ENCODE measurements around the gene WFDC9.
"Not testable (repeated sequence)": the region's sequence is repeated elsewhere in the genome, so short reads cannot be mapped to it uniquely, and the experiment has no call there.

WFDC9 gene

DNA sequence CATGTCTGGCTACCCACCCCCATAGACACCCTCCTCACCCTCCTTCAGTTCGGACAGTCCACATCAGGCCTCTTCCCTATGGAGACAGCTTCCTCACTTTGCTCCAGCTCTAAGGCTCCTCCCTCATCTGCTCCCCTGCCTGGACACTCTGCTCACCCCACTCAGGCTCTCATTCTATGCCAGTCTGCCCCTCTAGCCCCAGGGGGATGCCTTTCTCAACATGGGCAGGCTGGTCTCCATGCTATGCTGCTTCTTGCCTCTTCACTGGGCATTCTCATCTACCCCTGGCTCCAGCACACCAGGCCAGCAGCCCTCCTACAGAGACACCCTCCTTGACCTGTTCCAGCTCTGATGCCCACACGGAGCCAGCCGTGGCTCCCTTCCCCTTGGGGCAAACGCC, 51.9 kb downstream of the WFDC9 start, which contains the start of gene WFDC8:
WFDC8 (minus strand) TSS at position 101 of the 400 bp plus-strand sequence; CDS start at position 64, 37 bp downstream.
- Histone ChIP-seq H3K4me1 (ENCODE audit: control insufficient read depth in 5 of 5, insufficient read depth in 5 of 5, low read length in 5 of 5) (no peaks in the 10 kb centered on the region), H3K4me3 (ENCODE audit: low read depth in 1 of 5, low read length in 5 of 5) (no peak within 1 kb of the TSS), H3K36me3 (ENCODE audit: control insufficient read depth in 5 of 5, insufficient read depth in 5 of 5, low read length in 5 of 5) (no peaks in the 10 kb centered on the region), H3K9ac (ENCODE audit: low read length in 5 of 5) (no peak within 1 kb of the TSS), H3K27me3 (ENCODE audit: control insufficient read depth in 5 of 5, insufficient read depth in 4 of 5, low read length in 5 of 5) (peaks cover 0 to 12% (median 3%) of the 10 kb centered on the region in 5 donors), H3K27ac (ENCODE audit: low read depth, low read length) (no peak within 1 kb of the TSS), H3K9me3 (ENCODE audit: control insufficient read depth in 5 of 5, low read length in 5 of 5) (no peaks in the 10 kb centered on the region)

DNA sequence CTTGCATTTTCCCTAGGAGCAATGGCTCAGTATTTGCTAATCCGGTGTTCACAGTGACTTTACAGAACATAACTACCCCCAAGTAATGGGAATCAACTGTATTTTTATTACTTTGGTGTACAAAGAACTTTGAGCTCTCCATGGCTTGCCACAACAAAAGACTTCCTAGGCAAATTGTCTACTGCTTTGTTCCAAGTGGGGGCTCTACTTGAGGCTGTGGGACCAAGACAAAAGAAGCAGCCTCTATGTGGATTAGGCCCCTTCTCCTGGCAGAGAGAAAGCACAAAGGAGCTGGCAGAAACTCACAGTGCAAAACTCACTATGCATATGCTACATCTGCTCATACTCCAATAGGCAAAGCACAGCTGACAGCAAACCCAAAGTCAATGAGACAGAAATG, 52.9 kb downstream of the WFDC9 start:
- Histone ChIP-seq H3K9ac (ENCODE audit: low read length in 5 of 5) (no peak overlapping the region), H3K36me3 (ENCODE audit: control insufficient read depth in 5 of 5, insufficient read depth in 5 of 5, low read length in 5 of 5) (no peaks in the 10 kb centered on the region), H3K27me3 (ENCODE audit: control insufficient read depth in 5 of 5, insufficient read depth in 4 of 5, low read length in 5 of 5) (peaks cover 0 to 8% (median 0%) of the 10 kb centered on the region in 5 donors), H3K27ac (ENCODE audit: low read depth, low read length) (no peak overlapping the region), H3K4me1 (ENCODE audit: control insufficient read depth in 5 of 5, insufficient read depth in 5 of 5, low read length in 5 of 5) (no peaks in the 10 kb centered on the region), H3K4me3 (ENCODE audit: low read depth in 1 of 5, low read length in 5 of 5) (no peak overlapping the region), H3K9me3 (ENCODE audit: control insufficient read depth in 5 of 5, low read length in 5 of 5) (no peaks in the 10 kb centered on the region)

DNA sequence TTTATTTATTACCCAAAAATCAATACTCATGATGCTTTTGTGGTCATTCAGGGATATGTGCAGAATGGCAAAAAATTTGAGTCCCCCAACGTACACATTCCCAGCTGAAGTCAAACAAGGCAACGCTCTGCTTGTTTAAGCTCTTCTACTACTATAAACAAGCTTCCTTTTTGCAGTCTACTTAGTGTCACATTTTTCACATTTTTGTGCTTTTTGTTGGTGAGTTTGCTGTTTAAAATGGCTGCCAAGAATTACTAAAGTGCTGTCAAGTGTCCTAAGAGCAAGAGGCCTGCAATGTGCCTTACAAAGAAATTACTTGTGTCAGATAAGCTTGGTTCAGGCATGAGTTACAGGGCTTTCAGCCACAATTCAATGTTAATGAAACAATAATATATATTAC, 54.1 kb downstream of the WFDC9 start:
- Histone ChIP-seq H3K4me3 (ENCODE audit: low read depth in 1 of 5, low read length in 5 of 5) (no peak overlapping the region), H3K27ac (ENCODE audit: low read depth, low read length) (no peak overlapping the region), H3K36me3 (ENCODE audit: control insufficient read depth in 5 of 5, insufficient read depth in 5 of 5, low read length in 5 of 5) (no peaks in the 10 kb centered on the region), H3K9me3 (ENCODE audit: control insufficient read depth in 5 of 5, low read length in 5 of 5) (no peaks in the 10 kb centered on the region), H3K27me3 (ENCODE audit: control insufficient read depth in 5 of 5, insufficient read depth in 4 of 5, low read length in 5 of 5) (peaks cover 0 to 5% (median 0%) of the 10 kb centered on the region in 5 donors), H3K9ac (ENCODE audit: low read length in 5 of 5) (no peak overlapping the region), H3K4me1 (ENCODE audit: control insufficient read depth in 5 of 5, insufficient read depth in 5 of 5, low read length in 5 of 5) (no peaks in the 10 kb centered on the region)

DNA sequence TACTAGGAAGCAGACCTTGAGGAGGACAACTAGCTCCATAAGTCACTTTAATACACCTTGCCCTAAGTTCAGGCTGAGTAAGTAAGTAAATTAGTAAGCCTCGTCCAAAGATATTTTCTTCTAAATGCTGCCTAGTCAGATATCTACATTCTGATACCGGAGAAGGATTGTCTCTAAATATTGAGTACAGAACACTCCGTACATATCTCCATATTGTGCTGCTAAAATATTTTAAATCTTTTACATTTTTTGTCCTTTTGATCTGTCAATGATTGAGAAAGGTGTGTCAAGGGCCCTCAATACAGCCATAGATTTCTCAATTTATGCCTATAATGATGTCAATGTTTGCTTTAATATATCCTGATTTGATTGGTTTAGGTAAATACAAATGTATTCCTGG, 55.2 kb downstream of the WFDC9 start:
- Histone ChIP-seq H3K36me3 (ENCODE audit: control insufficient read depth in 5 of 5, insufficient read depth in 5 of 5, low read length in 5 of 5) (no peaks in the 10 kb centered on the region), H3K4me1 (ENCODE audit: control insufficient read depth in 5 of 5, insufficient read depth in 5 of 5, low read length in 5 of 5) (no peaks in the 10 kb centered on the region), H3K27ac (ENCODE audit: low read depth, low read length) (no peak overlapping the region), H3K27me3 (ENCODE audit: control insufficient read depth in 5 of 5, insufficient read depth in 4 of 5, low read length in 5 of 5) (peaks cover 0 to 5% (median 0%) of the 10 kb centered on the region in 5 donors), H3K4me3 (ENCODE audit: low read depth in 1 of 5, low read length in 5 of 5) (no peak overlapping the region), H3K9me3 (ENCODE audit: control insufficient read depth in 5 of 5, low read length in 5 of 5) (no peaks in the 10 kb centered on the region), H3K9ac (ENCODE audit: low read length in 5 of 5) (no peak overlapping the region)

DNA sequence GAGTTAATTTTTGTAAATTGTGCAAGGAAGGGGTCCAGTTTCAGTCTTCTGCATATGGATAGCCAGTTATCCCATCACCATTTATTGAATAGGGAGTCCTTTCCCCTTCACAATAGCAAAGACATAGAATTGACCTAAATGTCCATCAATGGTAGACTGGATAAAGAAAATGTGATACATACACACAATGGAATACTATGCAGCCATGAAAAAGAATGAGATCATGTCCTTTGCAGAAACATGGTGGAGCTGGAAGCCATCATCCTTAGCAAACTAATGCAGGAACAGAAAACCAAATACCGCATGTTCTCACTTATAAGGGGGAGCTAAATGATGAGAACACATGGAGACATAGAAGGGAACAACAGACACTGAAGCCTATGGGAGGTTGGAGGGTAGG, 61.4 kb downstream of the WFDC9 start:
- not testable (repeated sequence) for H3K9me3 ChIP-seq (ENCODE audit: control insufficient read depth in 5 of 5, low read length in 5 of 5); H3K27me3 ChIP-seq (ENCODE audit: control insufficient read depth in 5 of 5, insufficient read depth in 4 of 5, low read length in 5 of 5); H3K27ac ChIP-seq (ENCODE audit: low read depth, low read length); H3K4me3 ChIP-seq (ENCODE audit: low read depth in 1 of 5, low read length in 5 of 5); H3K4me1 ChIP-seq (ENCODE audit: control insufficient read depth in 5 of 5, insufficient read depth in 5 of 5, low read length in 5 of 5); H3K36me3 ChIP-seq (ENCODE audit: control insufficient read depth in 5 of 5, insufficient read depth in 5 of 5, low read length in 5 of 5); H3K9ac ChIP-seq (ENCODE audit: low read length in 5 of 5)

DNA sequence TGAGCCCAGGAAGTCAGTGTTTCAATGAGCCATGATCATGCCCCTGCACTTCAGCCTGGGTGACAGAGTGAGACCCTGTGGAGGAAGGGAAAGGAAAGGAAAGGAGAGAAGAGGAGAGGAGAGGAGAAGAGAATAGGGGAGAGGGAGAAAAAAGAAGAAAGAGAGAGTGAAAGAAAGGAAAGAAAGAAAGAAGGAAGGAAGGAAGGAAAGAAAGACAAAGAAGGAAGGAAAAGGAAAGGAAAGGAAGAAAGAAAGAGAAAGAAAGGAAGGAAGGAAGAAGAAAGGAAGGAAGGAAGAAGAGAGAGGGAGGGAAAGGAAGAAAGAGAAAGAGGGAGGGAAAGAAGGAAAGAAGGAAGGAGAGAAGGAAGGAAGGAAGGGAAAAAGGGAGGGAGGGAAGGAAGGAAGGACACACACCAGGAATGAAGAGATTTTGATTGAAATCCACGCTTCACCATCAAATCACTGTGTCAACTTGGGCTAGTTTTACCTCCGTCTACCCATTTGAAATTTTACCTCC, 66.3 kb downstream of the WFDC9 start:
- Histone ChIP-seq H3K4me3 (ENCODE audit: low read depth in 1 of 5, low read length in 5 of 5) (no peak overlapping the region), H3K9ac (ENCODE audit: low read length in 5 of 5) (no peak overlapping the region), H3K36me3 (ENCODE audit: control insufficient read depth in 5 of 5, insufficient read depth in 5 of 5, low read length in 5 of 5) (no peaks in the 10 kb centered on the region), H3K27me3 (ENCODE audit: control insufficient read depth in 5 of 5, insufficient read depth in 4 of 5, low read length in 5 of 5) (peaks cover 0 to 8% (median 4%) of the 10 kb centered on the region in 5 donors), H3K4me1 (ENCODE audit: control insufficient read depth in 5 of 5, insufficient read depth in 5 of 5, low read length in 5 of 5) (no peaks in the 10 kb centered on the region), H3K27ac (ENCODE audit: low read depth, low read length) (no peak overlapping the region), H3K9me3 (ENCODE audit: control insufficient read depth in 5 of 5, low read length in 5 of 5) (no peaks in the 10 kb centered on the region)
